ENCODE measurements around the gene C2orf66.
A peak's percentile ranks its signal among the peaks of the same experiment; 100 is the strongest.

The C2orf66 gene

GRCh38 chr2:196801674-196802261, 7.4 kb downstream of the C2orf66 start:
- WGBS (ENCODE audit: extremely low coverage, insufficient coverage, low lambda C conversion rate): no CpG with 5 or more reads among the region's 2 CpGs
- Histone ChIP-seq H3K4ac (ENCODE audit: low read depth, low read length) (no peak overlapping the region), H3K18ac (ENCODE audit: low read length) (no peak overlapping the region), H3K23ac (ENCODE audit: low read length) (no peak overlapping the region), H3K27me3 (ENCODE audit: insufficient read depth, low read length, poor library complexity) (no peaks in the 10 kb centered on the region), H3K36me3 (ENCODE audit: control insufficient read depth, insufficient read depth, low read length) (peaks cover under 1% of the 10 kb centered on the region), H3K56ac (ENCODE audit: low read length) (no peak overlapping the region), H3K27ac (ENCODE audit: low read depth, low read length) (no peak overlapping the region), H4K8ac (ENCODE audit: low read depth, low read length) (no peak overlapping the region), H3K4me2 (ENCODE audit: low read length) (no peak overlapping the region), H2BK15ac (replicated peaks; ENCODE audit: low read depth) (no peak overlapping the region), H3K9ac (ENCODE audit: low read length) (no peak overlapping the region), H2AK5ac (ENCODE audit: low read length) (no peak overlapping the region), H2BK120ac (ENCODE audit: low read depth, low read length) (no peak overlapping the region), H3K79me2 (ENCODE audit: control insufficient read depth, insufficient read depth, low read length) (no peaks in the 10 kb centered on the region), H3K79me1 (ENCODE audit: low read length) (no peaks in the 10 kb centered on the region), H4K5ac (ENCODE audit: low read length) (no peak overlapping the region), H3K4me3 (ENCODE audit: low read length) (no peak overlapping the region), H2BK5ac (ENCODE audit: low read length) (no peak overlapping the region), H3K4me1 (ENCODE audit: control insufficient read depth, low read depth, low read length) (no peaks in the 10 kb centered on the region)
- no peak for DNase-seq

- Histone ChIP-seq H2BK15ac (replicated peaks; ENCODE audit: low read depth) (no peak overlapping the region), H3K27ac (ENCODE audit: low read depth, low read length) (no peak overlapping the region), H2BK120ac (ENCODE audit: low read depth, low read length) (no peak overlapping the region), H3K18ac (ENCODE audit: low read length) (no peak overlapping the region), H3K23ac (ENCODE audit: low read length) (no peak overlapping the region), H2BK5ac (ENCODE audit: low read length) (no peak overlapping the region), H2AK5ac (ENCODE audit: low read length) (no peak overlapping the region), H3K4ac (ENCODE audit: low read depth, low read length) (no peak overlapping the region), H4K5ac (ENCODE audit: low read length) (no peak overlapping the region), H3K4me3 (ENCODE audit: low read length) (peak overlapping the region; percentile 87), H3K27me3 (ENCODE audit: insufficient read depth, low read length, poor library complexity) (no peaks in the 10 kb centered on the region), H3K36me3 (ENCODE audit: control insufficient read depth, insufficient read depth, low read length) (peaks cover 2% of the 10 kb centered on the region), H3K9ac (ENCODE audit: low read length) (peak overlapping the region; percentile 83), H3K79me1 (ENCODE audit: low read length) (no peaks in the 10 kb centered on the region), H3K4me2 (ENCODE audit: low read length) (peak overlapping the region; percentile 28), H3K56ac (ENCODE audit: low read length) (peak overlapping the region; percentile 89), H4K8ac (ENCODE audit: low read depth, low read length) (no peak overlapping the region), H3K4me1 (ENCODE audit: control insufficient read depth, low read depth, low read length) (no peaks in the 10 kb centered on the region), H3K79me2 (ENCODE audit: control insufficient read depth, insufficient read depth, low read length) (no peaks in the 10 kb centered on the region)
- DNase-seq: no peak
- no CpG with 5 or more reads among the region's 10 CpGs for WGBS (ENCODE audit: extremely low coverage, insufficient coverage, low lambda C conversion rate)
Measured at GRCh38 chr2:196798980-196799379, 10.2 kb downstream of the C2orf66 start.

GRCh38 chr2:196792865-196793264, 16.3 kb downstream of the C2orf66 start:
- no peak overlapping the region for H3K4ac ChIP-seq (ENCODE audit: low read depth, low read length)
- no peak overlapping the region for H2BK120ac ChIP-seq (ENCODE audit: low read depth, low read length)
- no peak overlapping the region for H2BK5ac ChIP-seq (ENCODE audit: low read length)
- H3K18ac ChIP-seq (ENCODE audit: low read length): no peak overlapping the region
- no peak overlapping the region for H3K23ac ChIP-seq (ENCODE audit: low read length)
- no peaks in the 10 kb centered on the region for H3K79me2 ChIP-seq (ENCODE audit: control insufficient read depth, insufficient read depth, low read length)
- no peak overlapping the region for H2BK15ac ChIP-seq (replicated peaks; ENCODE audit: low read depth)
- H4K8ac ChIP-seq (ENCODE audit: low read depth, low read length): no peak overlapping the region
- no peak overlapping the region for H3K4me3 ChIP-seq (ENCODE audit: low read length)
- no peak overlapping the region for H3K56ac ChIP-seq (ENCODE audit: low read length)
- H3K36me3 ChIP-seq (ENCODE audit: control insufficient read depth, insufficient read depth, low read length): peaks cover 5% of the 10 kb centered on the region
- H4K5ac ChIP-seq (ENCODE audit: low read length): no peak overlapping the region
- no peaks in the 10 kb centered on the region for H3K4me1 ChIP-seq (ENCODE audit: control insufficient read depth, low read depth, low read length)
- no peak overlapping the region for H2AK5ac ChIP-seq (ENCODE audit: low read length)
- no peaks in the 10 kb centered on the region for H3K27me3 ChIP-seq (ENCODE audit: insufficient read depth, low read length, poor library complexity)
- H3K27ac ChIP-seq (ENCODE audit: low read depth, low read length): no peak overlapping the region
- no peak overlapping the region for H3K4me2 ChIP-seq (ENCODE audit: low read length)
- no peak overlapping the region for H3K9ac ChIP-seq (ENCODE audit: low read length)
- H3K79me1 ChIP-seq (ENCODE audit: low read length): no peaks in the 10 kb centered on the region
- no CpG with 5 or more reads among the region's 3 CpGs for WGBS (ENCODE audit: extremely low coverage, insufficient coverage, low lambda C conversion rate)
- DNase-seq: no peak

- Histone ChIP-seq H4K5ac (ENCODE audit: low read length) (no peak overlapping the region), H3K4ac (ENCODE audit: low read depth, low read length) (no peak overlapping the region), H3K56ac (ENCODE audit: low read length) (no peak overlapping the region), H3K79me1 (ENCODE audit: low read length) (no peaks in the 10 kb centered on the region), H3K9ac (ENCODE audit: low read length) (no peak overlapping the region), H3K4me3 (ENCODE audit: low read length) (no peak overlapping the region), H2BK120ac (ENCODE audit: low read depth, low read length) (no peak overlapping the region), H2BK15ac (replicated peaks; ENCODE audit: low read depth) (no peak overlapping the region), H3K36me3 (ENCODE audit: control insufficient read depth, insufficient read depth, low read length) (peaks cover 5% of the 10 kb centered on the region), H3K27ac (ENCODE audit: low read depth, low read length) (no peak overlapping the region), H3K18ac (ENCODE audit: low read length) (no peak overlapping the region), H3K27me3 (ENCODE audit: insufficient read depth, low read length, poor library complexity) (no peaks in the 10 kb centered on the region), H3K4me2 (ENCODE audit: low read length) (no peak overlapping the region), H3K23ac (ENCODE audit: low read length) (no peak overlapping the region), H3K4me1 (ENCODE audit: control insufficient read depth, low read depth, low read length) (no peaks in the 10 kb centered on the region), H4K8ac (ENCODE audit: low read depth, low read length) (no peak overlapping the region), H2AK5ac (ENCODE audit: low read length) (no peak overlapping the region), H3K79me2 (ENCODE audit: control insufficient read depth, insufficient read depth, low read length) (no peaks in the 10 kb centered on the region), H2BK5ac (ENCODE audit: low read length) (no peak overlapping the region)
- peak; percentile 11 for DNase-seq
- WGBS (ENCODE audit: extremely low coverage, insufficient coverage, low lambda C conversion rate): no CpG with 5 or more reads among the region's 4 CpGs
Measured at GRCh38 chr2:196783431-196784094, 25.6 kb downstream of the C2orf66 start.

GRCh38 chr2:196767101-196767500, 42.1 kb downstream of the C2orf66 start:
- peaks cover 2% of the 10 kb centered on the region for H3K36me3 ChIP-seq (ENCODE audit: control insufficient read depth, insufficient read depth, low read length)
- H3K18ac ChIP-seq (ENCODE audit: low read length): no peak overlapping the region

GRCh38 chr2:196759378-196759706, 49.8 kb downstream of the C2orf66 start:
- Histone ChIP-seq H3K23ac (ENCODE audit: low read length) (no peak overlapping the region), H3K79me2 (ENCODE audit: control insufficient read depth, insufficient read depth, low read length) (no peaks in the 10 kb centered on the region), H3K27me3 (ENCODE audit: insufficient read depth, low read length, poor library complexity) (no peaks in the 10 kb centered on the region), H3K4me3 (ENCODE audit: low read length) (no peak overlapping the region), H3K36me3 (ENCODE audit: control insufficient read depth, insufficient read depth, low read length) (no peaks in the 10 kb centered on the region), H2BK5ac (ENCODE audit: low read length) (no peak overlapping the region), H3K4ac (ENCODE audit: low read depth, low read length) (no peak overlapping the region), H3K79me1 (ENCODE audit: low read length) (no peaks in the 10 kb centered on the region), H2BK15ac (replicated peaks; ENCODE audit: low read depth) (no peak overlapping the region), H3K18ac (ENCODE audit: low read length) (no peak overlapping the region), H2AK5ac (ENCODE audit: low read length) (no peak overlapping the region), H3K9ac (ENCODE audit: low read length) (no peak overlapping the region), H3K27ac (ENCODE audit: low read depth, low read length) (no peak overlapping the region), H3K4me2 (ENCODE audit: low read length) (no peak overlapping the region), H3K4me1 (ENCODE audit: control insufficient read depth, low read depth, low read length) (no peaks in the 10 kb centered on the region), H4K5ac (ENCODE audit: low read length) (no peak overlapping the region), H3K56ac (ENCODE audit: low read length) (no peak overlapping the region), H2BK120ac (ENCODE audit: low read depth, low read length) (no peak overlapping the region), H4K8ac (ENCODE audit: low read depth, low read length) (no peak overlapping the region)
- DNase-seq: no peak
- WGBS (ENCODE audit: extremely low coverage, insufficient coverage, low lambda C conversion rate): no CpG with 5 or more reads among the region's 5 CpGs

More at GRCh38 chr2:196767101-196767500, 42.1 kb downstream of the C2orf66 start:
- Histone ChIP-seq H3K27me3 (ENCODE audit: insufficient read depth, low read length, poor library complexity) (no peaks in the 10 kb centered on the region), H3K79me2 (ENCODE audit: control insufficient read depth, insufficient read depth, low read length) (no peaks in the 10 kb centered on the region), H3K4me3 (ENCODE audit: low read length) (no peak overlapping the region), H3K27ac (ENCODE audit: low read depth, low read length) (no peak overlapping the region), H2AK5ac (ENCODE audit: low read length) (no peak overlapping the region), H4K8ac (ENCODE audit: low read depth, low read length) (no peak overlapping the region), H2BK5ac (ENCODE audit: low read length) (no peak overlapping the region), H3K4me1 (ENCODE audit: control insufficient read depth, low read depth, low read length) (no peaks in the 10 kb centered on the region), H2BK15ac (replicated peaks; ENCODE audit: low read depth) (no peak overlapping the region), H3K79me1 (ENCODE audit: low read length) (no peaks in the 10 kb centered on the region), H4K5ac (ENCODE audit: low read length) (no peak overlapping the region), H3K56ac (ENCODE audit: low read length) (no peak overlapping the region), H3K9ac (ENCODE audit: low read length) (no peak overlapping the region), H3K4me2 (ENCODE audit: low read length) (no peak overlapping the region), H3K4ac (ENCODE audit: low read depth, low read length) (no peak overlapping the region), H3K23ac (ENCODE audit: low read length) (no peak overlapping the region), H2BK120ac (ENCODE audit: low read depth, low read length) (no peak overlapping the region)
- no peak for DNase-seq
- no CpG with 5 or more reads among the region's 1 CpG for WGBS (ENCODE audit: extremely low coverage, insufficient coverage, low lambda C conversion rate)
